ENCODE measurements around the gene THOC2. TPM values are rescaled to one million over a fixed set of nuclear protein-coding genes. Genes with fewer than 3 reads are reported as not detected.

Gene THOC2
- total and polyA plus RNA-seq, 9 of the 15 experiments (the other 6 are each of a cell fraction or from before 2014, with no cell fraction given), result 131 to 234 (median 192) TPM

DNA sequence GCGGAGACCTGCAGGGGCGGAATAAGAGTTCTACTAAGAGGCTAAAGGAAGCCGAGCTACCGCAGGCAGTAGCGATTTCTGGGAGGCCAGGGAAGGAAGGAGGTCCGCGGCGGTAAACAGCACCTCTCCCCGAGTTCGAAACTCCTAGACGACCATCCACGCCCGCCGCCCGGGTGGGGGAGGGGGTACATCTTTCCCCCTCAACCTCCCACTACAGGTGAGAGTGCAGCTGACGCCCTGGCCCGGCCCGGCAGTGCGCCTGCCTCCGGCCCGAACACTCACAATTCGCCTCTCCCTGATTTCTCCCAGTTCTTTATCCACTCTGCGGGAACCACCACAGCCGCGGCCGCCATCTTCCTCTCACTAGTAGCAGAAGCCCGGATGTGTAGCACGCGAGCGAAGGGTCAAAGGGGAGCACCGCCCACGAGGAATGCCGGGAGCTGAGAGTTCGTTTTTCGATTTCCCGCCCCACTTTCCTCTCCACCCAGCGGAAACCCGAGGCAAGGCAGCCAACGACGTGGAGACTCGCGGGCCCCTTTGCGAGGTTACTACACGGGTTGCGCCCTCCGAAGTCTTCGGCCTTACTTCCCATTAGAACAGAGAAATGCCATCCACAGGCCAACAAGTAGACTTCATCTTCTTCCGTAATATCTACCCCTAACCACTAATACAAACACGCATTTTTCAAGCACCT, at the start of gene THOC2 (continued):
- TF ChIP-seq, protein P1, sequence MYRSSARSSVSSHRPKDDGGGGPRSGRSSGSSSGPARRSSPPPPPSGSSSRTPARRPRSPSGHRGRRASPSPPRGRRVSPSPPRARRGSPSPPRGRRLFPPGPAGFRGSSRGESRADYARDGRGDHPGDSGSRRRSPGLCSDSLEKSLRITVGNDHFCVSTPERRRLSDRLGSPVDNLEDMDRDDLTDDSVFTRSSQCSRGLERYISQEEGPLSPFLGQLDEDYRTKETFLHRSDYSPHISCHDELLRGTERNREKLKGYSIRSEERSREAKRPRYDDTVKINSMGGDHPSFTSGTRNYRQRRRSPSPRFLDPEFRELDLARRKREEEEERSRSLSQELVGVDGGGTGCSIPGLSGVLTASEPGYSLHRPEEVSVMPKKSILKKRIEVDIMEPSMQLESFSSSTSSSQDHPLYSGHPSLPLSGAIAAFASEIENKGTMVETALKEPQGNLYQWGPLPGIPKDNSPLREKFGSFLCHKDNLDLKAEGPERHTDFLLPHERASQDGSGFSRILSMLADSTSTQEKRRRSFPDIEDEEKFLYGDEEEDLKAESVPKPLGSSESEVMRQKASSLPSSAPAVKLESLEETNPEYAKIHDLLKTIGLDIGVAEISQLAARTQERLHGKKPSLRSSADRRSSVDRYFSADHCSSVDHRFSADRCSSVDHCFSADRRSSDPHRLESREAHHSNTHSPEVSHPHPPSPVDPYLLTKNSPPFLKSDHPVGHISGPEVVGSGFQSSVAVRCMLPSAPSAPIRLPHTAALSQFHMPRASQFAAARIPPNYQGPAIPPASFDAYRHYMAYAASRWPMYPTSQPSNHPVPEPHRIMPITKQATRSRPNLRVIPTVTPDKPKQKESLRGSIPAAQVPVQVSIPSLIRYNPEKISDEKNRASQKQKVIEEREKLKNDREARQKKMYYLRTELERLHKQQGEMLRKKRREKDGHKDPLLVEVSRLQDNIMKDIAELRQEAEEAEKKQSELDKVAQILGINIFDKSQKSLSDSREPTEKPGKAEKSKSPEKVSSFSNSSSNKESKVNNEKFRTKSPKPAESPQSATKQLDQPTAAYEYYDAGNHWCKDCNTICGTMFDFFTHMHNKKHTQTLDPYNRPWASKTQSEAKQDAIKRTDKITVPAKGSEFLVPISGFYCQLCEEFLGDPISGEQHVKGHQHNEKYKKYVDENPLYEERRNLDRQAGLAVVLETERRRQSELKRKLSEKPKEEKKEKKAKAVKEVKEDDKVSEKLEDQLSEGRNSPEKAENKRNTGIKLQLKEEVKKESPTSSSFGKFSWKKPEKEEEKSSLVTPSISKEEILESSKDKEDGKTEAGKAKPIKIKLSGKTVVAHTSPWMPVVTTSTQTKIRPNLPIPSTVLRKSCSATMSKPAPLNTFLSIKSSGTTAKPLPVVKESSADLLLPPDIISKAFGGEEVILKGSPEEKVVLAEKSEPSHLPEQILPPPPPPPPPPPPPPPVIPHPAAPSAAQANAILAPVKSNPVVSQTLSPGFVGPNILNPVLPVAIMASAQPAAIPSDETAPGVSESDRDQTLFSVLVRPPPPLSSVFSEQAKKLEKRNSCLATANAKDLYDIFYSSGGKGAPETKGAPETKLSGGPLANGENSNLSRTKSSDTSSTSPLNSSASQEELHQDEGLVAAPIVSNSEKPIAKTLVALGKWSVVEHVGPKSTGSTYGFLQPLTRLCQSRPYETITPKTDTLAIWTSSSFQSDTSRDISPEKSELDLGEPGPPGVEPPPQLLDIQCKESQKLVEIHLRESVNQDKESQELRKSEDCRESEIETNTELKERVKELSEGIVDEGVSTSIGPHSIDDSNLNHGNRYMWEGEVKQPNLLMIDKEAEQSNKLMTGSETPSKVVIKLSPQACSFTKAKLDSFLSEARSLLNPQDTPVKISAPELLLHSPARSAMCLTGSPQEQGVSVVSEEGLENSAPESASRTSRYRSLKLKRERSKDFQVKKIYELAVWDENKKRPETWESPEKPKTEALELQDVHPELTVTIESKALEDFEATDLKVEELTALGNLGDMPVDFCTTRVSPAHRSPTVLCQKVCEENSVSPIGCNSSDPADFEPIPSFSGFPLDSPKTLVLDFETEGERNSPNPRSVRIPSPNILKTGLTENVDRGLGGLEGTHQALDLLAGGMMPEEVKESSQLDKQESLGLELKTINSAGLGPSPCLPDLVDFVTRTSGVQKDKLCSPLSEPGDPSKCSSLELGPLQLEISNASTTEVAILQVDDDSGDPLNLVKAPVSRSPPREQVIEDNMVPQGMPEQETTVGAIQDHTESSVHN (IDR thresholded peaks at IDR 0.05; ENCODE audit: borderline replicate concordance in 1 of 2, low read depth in 1 of 2), result no peak
- TF ChIP-seq TBL1XR1 (IDR thresholded peaks at IDR 0.05; ENCODE audit: low read length in 2 of 2) (no peak), CREBBP (IDR thresholded peaks at IDR 0.05; ENCODE audit: low read depth, low read length) (no peak), TCF7L2 (IDR thresholded peaks at IDR 0.05; ENCODE audit: low read depth, low read length) (no peak), SMC3 (conservative IDR thresholded peaks at IDR 0.05; ENCODE audit: insufficient read depth, low read depth, low read length) (no peak), IFI16 (CRISPR knock-in tag; IDR thresholded peaks at IDR 0.05) (no peak), HMG20A (CRISPR knock-in tag; conservative IDR thresholded peaks at IDR 0.05) (no peak), SMARCA5 (IDR thresholded peaks at IDR 0.05) (no peak), FOXP1 (CRISPR knock-in tag; IDR thresholded peaks at IDR 0.05) (peak; percentile 40; the same call in 1 of the 2 replicates), KLF1 (tag; IDR thresholded peaks at IDR 0.05) (no peak), ZNF707 (CRISPR knock-in tag; conservative IDR thresholded peaks at IDR 0.05) (no peak), ZNF253 (CRISPR knock-in tag; conservative IDR thresholded peaks at IDR 0.05) (no peak), HDAC2 (IDR thresholded peaks at IDR 0.05) (no peak), RBM25 (IDR thresholded peaks at IDR 0.05; ENCODE audit: low read depth, low read length, severe bottlenecking) (no peak)
- TF ChIP-seq, protein P2, sequence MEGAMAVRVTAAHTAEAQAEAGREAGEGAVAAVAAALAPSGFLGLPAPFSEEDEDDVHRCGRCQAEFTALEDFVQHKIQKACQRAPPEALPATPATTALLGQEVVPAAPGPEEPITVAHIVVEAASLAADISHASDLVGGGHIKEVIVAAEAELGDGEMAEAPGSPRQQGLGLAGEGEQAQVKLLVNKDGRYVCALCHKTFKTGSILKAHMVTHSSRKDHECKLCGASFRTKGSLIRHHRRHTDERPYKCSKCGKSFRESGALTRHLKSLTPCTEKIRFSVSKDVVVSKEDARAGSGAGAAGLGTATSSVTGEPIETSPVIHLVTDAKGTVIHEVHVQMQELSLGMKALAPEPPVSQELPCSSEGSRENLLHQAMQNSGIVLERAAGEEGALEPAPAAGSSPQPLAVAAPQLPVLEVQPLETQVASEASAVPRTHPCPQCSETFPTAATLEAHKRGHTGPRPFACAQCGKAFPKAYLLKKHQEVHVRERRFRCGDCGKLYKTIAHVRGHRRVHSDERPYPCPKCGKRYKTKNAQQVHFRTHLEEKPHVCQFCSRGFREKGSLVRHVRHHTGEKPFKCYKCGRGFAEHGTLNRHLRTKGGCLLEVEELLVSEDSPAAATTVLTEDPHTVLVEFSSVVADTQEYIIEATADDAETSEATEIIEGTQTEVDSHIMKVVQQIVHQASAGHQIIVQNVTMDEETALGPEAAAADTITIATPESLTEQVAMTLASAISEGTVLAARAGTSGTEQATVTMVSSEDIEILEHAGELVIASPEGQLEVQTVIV (CRISPR knock-in tag; IDR thresholded peaks at IDR 0.05; ENCODE audit: borderline replicate concordance), result no peak
- TF ChIP-seq, protein P3, sequence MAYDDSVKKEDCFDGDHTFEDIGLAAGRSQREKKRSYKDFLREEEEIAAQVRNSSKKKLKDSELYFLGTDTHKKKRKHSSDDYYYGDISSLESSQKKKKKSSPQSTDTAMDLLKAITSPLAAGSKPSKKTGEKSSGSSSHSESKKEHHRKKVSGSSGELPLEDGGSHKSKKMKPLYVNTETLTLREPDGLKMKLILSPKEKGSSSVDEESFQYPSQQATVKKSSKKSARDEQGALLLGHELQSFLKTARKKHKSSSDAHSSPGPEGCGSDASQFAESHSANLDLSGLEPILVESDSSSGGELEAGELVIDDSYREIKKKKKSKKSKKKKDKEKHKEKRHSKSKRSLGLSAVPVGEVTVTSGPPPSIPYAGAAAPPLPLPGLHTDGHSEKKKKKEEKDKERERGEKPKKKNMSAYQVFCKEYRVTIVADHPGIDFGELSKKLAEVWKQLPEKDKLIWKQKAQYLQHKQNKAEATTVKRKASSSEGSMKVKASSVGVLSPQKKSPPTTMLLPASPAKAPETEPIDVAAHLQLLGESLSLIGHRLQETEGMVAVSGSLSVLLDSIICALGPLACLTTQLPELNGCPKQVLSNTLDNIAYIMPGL (CRISPR knock-in tag; IDR thresholded peaks at IDR 0.05), result no peak
